ENCODE data around the gene CNOT10. TPM values are rescaled to one million over a fixed set of nuclear protein-coding genes. Genes with fewer than 3 reads are reported as not detected.

CNOT10 gene, protein sequence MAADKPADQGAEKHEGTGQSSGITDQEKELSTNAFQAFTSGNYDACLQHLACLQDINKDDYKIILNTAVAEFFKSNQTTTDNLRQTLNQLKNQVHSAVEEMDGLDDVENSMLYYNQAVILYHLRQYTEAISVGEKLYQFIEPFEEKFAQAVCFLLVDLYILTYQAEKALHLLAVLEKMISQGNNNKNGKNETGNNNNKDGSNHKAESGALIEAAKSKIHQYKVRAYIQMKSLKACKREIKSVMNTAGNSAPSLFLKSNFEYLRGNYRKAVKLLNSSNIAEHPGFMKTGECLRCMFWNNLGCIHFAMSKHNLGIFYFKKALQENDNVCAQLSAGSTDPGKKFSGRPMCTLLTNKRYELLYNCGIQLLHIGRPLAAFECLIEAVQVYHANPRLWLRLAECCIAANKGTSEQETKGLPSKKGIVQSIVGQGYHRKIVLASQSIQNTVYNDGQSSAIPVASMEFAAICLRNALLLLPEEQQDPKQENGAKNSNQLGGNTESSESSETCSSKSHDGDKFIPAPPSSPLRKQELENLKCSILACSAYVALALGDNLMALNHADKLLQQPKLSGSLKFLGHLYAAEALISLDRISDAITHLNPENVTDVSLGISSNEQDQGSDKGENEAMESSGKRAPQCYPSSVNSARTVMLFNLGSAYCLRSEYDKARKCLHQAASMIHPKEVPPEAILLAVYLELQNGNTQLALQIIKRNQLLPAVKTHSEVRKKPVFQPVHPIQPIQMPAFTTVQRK
- 28.7 TPM for total RNA-seq

DNA sequence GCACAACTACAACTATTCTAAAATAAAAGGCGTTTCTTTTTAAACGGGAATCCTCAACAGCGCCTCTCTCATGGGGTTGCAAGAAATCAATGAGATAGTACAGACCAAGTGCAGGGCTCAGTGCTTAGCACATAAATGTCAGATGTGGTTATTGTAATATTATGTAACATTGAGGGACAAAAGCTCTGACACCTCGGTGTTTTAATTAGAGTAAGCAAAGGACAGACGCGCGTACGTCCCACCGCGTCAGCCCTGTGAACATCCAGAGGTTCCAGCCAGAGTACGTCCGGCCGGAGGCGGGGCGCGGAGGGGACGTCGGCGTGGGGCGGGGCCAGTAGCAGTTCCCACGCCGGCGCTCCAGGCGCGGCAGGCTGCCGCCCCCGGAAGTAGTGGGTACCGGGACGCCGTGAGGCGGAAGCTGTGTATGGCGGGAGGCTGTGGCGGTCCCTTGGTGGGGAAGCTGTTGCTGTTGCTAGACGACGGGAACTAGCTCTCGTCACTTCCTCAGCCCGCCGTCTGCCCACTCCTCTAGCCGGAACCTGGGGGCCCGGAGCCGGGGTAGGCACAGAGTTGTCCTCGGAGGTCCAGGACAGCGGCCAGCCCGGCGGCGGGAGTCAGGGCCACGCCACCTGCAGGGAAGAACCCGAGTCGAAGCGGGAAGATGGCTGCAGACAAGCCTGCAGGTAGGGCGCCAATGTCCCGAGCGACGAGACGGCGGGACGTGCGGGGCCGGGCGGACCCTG is at the start of gene CNOT10:
Gene CNOT10 (plus strand): TSS at position 389 of the 743 bp plus-strand sequence. CDS start 273 bp downstream, at position 662.
- intact Hi-C loops (cut with DNase I), result no loop called here
- Histone ChIP-seq H3K9me3 (no peaks in the 10 kb centered on the region), H3K4me1 (peaks cover 34% of the 10 kb centered on the region), H3K36me3 (no peaks in the 10 kb centered on the region), H3K27ac (peak within 1 kb of the TSS; percentile 84), H3K4me3 (peak within 1 kb of the TSS; percentile 79 to 89), H3K27me3 (no peaks in the 10 kb centered on the region)
- DNase-seq (ENCODE audit: extremely low spot score in 2 of 2), result peak; percentile 93 to 97
- TF ChIP-seq, protein P1, sequence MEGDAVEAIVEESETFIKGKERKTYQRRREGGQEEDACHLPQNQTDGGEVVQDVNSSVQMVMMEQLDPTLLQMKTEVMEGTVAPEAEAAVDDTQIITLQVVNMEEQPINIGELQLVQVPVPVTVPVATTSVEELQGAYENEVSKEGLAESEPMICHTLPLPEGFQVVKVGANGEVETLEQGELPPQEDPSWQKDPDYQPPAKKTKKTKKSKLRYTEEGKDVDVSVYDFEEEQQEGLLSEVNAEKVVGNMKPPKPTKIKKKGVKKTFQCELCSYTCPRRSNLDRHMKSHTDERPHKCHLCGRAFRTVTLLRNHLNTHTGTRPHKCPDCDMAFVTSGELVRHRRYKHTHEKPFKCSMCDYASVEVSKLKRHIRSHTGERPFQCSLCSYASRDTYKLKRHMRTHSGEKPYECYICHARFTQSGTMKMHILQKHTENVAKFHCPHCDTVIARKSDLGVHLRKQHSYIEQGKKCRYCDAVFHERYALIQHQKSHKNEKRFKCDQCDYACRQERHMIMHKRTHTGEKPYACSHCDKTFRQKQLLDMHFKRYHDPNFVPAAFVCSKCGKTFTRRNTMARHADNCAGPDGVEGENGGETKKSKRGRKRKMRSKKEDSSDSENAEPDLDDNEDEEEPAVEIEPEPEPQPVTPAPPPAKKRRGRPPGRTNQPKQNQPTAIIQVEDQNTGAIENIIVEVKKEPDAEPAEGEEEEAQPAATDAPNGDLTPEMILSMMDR (IDR thresholded peaks at IDR 0.05), result peak in 1 of 3 experiments; percentile 34
- TF ChIP-seq POLR2AphosphoS5 (IDR thresholded peaks at IDR 0.05; ENCODE audit: insufficient read depth in 1 of 2, low read depth in 1 of 2) (peak; percentile 59 to 88), POLR2A (IDR thresholded peaks at IDR 0.05) (no peak)

DNA sequence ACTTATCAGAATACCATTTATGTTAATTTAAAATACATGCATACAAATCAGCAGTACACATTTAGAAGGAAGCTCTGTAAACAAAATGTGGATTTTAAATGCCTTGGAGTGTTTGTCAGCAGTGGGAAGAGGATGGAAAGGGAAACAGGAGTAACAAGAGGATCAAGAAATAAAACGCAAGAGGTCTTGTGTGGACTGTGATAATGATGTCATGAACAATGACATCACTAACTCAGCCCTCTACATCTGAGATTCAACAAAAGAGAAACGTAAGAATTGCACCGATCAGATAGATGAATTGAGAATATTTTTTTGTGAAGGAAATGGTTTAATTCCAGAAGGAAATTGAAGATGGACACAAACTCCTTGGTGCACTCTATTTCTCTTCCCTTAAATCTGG is 44.0 kb upstream of the CNOT10 start:
- no peaks in the 10 kb centered on the region for H3K4me1 ChIP-seq
- no peaks in the 10 kb centered on the region for H3K36me3 ChIP-seq
- TF ChIP-seq POLR2A (IDR thresholded peaks at IDR 0.05) (no peak), POLR2AphosphoS5 (IDR thresholded peaks at IDR 0.05; ENCODE audit: insufficient read depth in 1 of 2, low read depth in 1 of 2) (no peak)
- TF ChIP-seq, protein P1 (IDR thresholded peaks at IDR 0.05), result no peak
- H3K9me3 ChIP-seq, result no peaks in the 10 kb centered on the region
- no peak overlapping the region for H3K27ac ChIP-seq
- no peaks in the 10 kb centered on the region for H3K27me3 ChIP-seq
- no peak for DNase-seq (ENCODE audit: extremely low spot score in 2 of 2)
- intact Hi-C loops (cut with DNase I), result no loop called here
- H3K4me3 ChIP-seq, result no peak overlapping the region

DNA sequence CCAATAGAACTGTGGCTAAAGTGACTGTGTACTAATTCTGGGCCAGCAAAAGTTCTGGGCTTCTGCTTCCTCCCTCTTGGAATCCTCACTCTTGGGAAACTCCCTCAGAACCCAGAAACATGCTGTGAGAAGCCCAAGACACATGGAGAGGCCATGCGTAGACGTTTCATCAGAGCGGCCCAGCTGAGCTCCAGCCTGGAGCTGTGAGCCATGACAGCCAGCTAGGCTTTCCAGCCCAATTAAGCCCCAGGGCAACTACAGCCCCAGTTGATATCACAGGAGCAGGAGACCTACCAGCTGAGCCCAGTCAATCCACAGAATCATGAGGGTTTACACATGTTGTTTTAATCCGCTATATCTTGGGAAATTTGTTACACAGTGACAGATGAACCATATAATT is 43.6 kb upstream of the CNOT10 start:
- H3K36me3 ChIP-seq, result no peaks in the 10 kb centered on the region
- intact Hi-C loops (cut with DNase I), result no loop called here
- no peaks in the 10 kb centered on the region for H3K27me3 ChIP-seq
- H3K9me3 ChIP-seq, result no peaks in the 10 kb centered on the region
- no peaks in the 10 kb centered on the region for H3K4me1 ChIP-seq
- no peak overlapping the region for H3K4me3 ChIP-seq
- DNase-seq (ENCODE audit: extremely low spot score in 2 of 2), result no peak
- TF ChIP-seq, protein P1 (IDR thresholded peaks at IDR 0.05), result no peak
- TF ChIP-seq POLR2AphosphoS5 (IDR thresholded peaks at IDR 0.05; ENCODE audit: insufficient read depth in 1 of 2, low read depth in 1 of 2), result peak in 1 of 2 donors; percentile 40
- H3K27ac ChIP-seq, result no peak overlapping the region

DNA sequence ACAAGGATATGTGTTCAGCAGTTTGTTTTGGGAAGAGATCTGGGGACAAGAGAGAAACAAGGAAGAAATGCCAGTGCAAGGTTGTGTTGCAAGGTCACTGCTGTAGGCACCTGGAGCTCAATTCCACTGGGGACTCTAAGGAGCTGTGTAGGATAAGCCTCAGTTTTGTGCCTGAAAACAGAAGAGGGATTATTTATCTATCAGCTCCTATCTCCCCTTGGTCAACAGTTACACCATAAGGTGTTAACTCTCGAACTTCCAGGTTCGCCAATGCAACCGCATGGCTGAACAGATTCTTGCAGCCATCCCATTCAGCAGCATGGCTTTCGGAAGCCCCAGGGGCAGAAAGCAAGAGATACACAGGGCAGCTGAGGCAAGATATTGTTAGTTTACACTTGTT is 41.6 kb upstream of the CNOT10 start:
- TF ChIP-seq, protein P1 (IDR thresholded peaks at IDR 0.05), result no peak
- TF ChIP-seq POLR2A (IDR thresholded peaks at IDR 0.05), result no peak
- TF ChIP-seq POLR2AphosphoS5 (IDR thresholded peaks at IDR 0.05; ENCODE audit: insufficient read depth in 1 of 2, low read depth in 1 of 2), result no peak
- no peak overlapping the region for H3K4me3 ChIP-seq
- DNase-seq (ENCODE audit: extremely low spot score in 2 of 2), result no peak
- H3K27ac ChIP-seq, result no peak overlapping the region
- H3K27me3 ChIP-seq, result no peaks in the 10 kb centered on the region
- H3K9me3 ChIP-seq, result no peaks in the 10 kb centered on the region
- H3K36me3 ChIP-seq, result no peaks in the 10 kb centered on the region
- intact Hi-C loops (cut with DNase I), result no loop called here
- no peaks in the 10 kb centered on the region for H3K4me1 ChIP-seq

Measured in vagina (tissue), 2 donors.